Caco-2 (cell line): Measurements from ENCODE around the gene PDGFC. TPM values are rescaled to one million over a fixed set of nuclear protein-coding genes. Genes with fewer than 3 reads are reported as not detected.

ENCODE experiments used
- BruUV-seq: library from RNA; stranded (reverse); fragments of 400-500 nt; replicated peaks from 2 replicates; lab custom pipeline; 2021; lab: Mats Ljungman, UMichigan
- CTCF ChIA-PET: fragments of 300-600 bp; sonication (Branson Sonifier 250); formaldehyde crosslinking; loops from one replicate; lab custom pipeline; 2022; ENCODE audit warnings: antibody characterized with exemption; lab: Charles Lee
- POLR2A ChIA-PET: fragments of 300-600 bp; sonication (Branson Sonifier 250); formaldehyde crosslinking; loops from one replicate; lab custom pipeline; 2022; ENCODE audit warnings: antibody characterized with exemption; lab: Charles Lee
- DNase-seq, 2 experiments: peaks; one replicate each; pipeline versions ENCODE4 v3.0.0 to v3.0.0-alpha.2; 2020 to 2022
- H3K27me3 ChIP-seq: replicated peaks from 2 replicates; pipeline ENCODE4 v1.6.0; 2011; ENCODE audit warnings: low read length; ENCODE audit not compliant: control insufficient read depth, insufficient read depth
- H3K36me3 ChIP-seq: 2 replicates; pipeline ENCODE4 v1.5.1; 2011; ENCODE audit warnings: low read length; ENCODE audit not compliant: control insufficient read depth, insufficient read depth
- H3K4me1 ChIP-seq: fragments of 250-450 bp; sonication (Bioruptor Pico); 2 replicates; pipeline ENCODE4 v1.5.1; 2020; ENCODE audit warnings: mild to moderate bottlenecking
- H3K4me3 ChIP-seq: 2 replicates; pipeline ENCODE4 v1.5.1; 2011; ENCODE audit warnings: low read depth, mild to moderate bottlenecking, control low read depth, low read length
- H3K9me3 ChIP-seq: fragments of 250-450 bp; sonication (Bioruptor Pico); 2 replicates; pipeline ENCODE4 v1.5.1; 2020; ENCODE audit warnings: mild to moderate bottlenecking, moderate library complexity
- H3K27ac Mint-ChIP-seq: one replicate; pipeline ENCODE4 v1.8.0; 2022; ENCODE audit warnings: mixed read lengths; ENCODE audit not compliant: unreplicated experiment
- H3K27me3 Mint-ChIP-seq: one replicate; pipeline ENCODE4 v1.8.0; 2022; ENCODE audit warnings: mixed read lengths; ENCODE audit not compliant: insufficient read depth, unreplicated experiment
- H3K36me3 Mint-ChIP-seq: one replicate; pipeline ENCODE4 v1.8.0; 2022; ENCODE audit warnings: mild to moderate bottlenecking, mixed read lengths; ENCODE audit not compliant: insufficient read depth, unreplicated experiment
- H3K4me1 Mint-ChIP-seq: one replicate; pipeline ENCODE4 v1.8.0; 2022; ENCODE audit warnings: low read depth, mixed read lengths; ENCODE audit not compliant: unreplicated experiment
- H3K4me3 Mint-ChIP-seq: one replicate; pipeline ENCODE4 v1.8.0; 2022; ENCODE audit warnings: mild to moderate bottlenecking, moderate library complexity, mixed read lengths; ENCODE audit not compliant: unreplicated experiment
- H3K9me3 Mint-ChIP-seq: one replicate; pipeline ENCODE4 v1.8.0; 2022; ENCODE audit warnings: mixed read lengths; ENCODE audit not compliant: unreplicated experiment
- CTCF ChIP-seq, 2 experiments: fragments of 200-600 bp in 1 of 2; IDR thresholded peaks; 1 replicate in 1 of 2; 2 replicates in 1 of 2; pipeline versions ENCODE4 v1.5.1 to v1.8.0; 2011 to 2022; ENCODE audit warnings: antibody characterized with exemption in 1 of 2, control low read depth in 1 of 2, inconsistent platforms in 1 of 2, low read depth in 1 of 2, low read length in 1 of 2, mild to moderate bottlenecking in 1 of 2, moderate library complexity in 1 of 2; ENCODE audit not compliant: insufficient read depth in 1 of 2, severe bottlenecking in 1 of 2, unreplicated experiment in 1 of 2
- intact Hi-C: fragments of 100-400 bp; cut with micrococcal nuclease; formaldehyde crosslinking; loops from one replicate; pipeline ENCODE4 v1.10.0; 2022; ENCODE audit not compliant: unreplicated experiment
- total RNA-seq: library from RNA; stranded (reverse); gene quantifications from 2 replicates; pipeline ENCODE4 v1.2.3, GENCODE V29; 2022

The PDGFC gene
- total RNA-seq, 1 experiment from 2014 or later, result 9.5 TPM

GRCh38 chr4:156798438-156798837 is 173.2 kb downstream of the PDGFC start:
- POLR2A ChIA-PET, result no interaction called here
- no peaks in the 10 kb centered on the region for H3K36me3 ChIP-seq
- intact Hi-C loops, result no loop called here
- no peaks in the 10 kb centered on the region for H3K27me3 Mint-ChIP-seq
- BruUV-seq, result no TSS peak
- CTCF ChIA-PET, result no interaction called here
- H3K4me1 Mint-ChIP-seq, result no peaks in the 10 kb centered on the region
- H3K4me3 Mint-ChIP-seq, result no peak overlapping the region
- no peak for TF ChIP-seq CTCF (IDR thresholded peaks at IDR 0.05; ENCODE audit: insufficient read depth in 1 of 2, low read depth in 1 of 2, low read length in 1 of 2, severe bottlenecking in 1 of 2, unreplicated experiment in 1 of 2)
- no peaks in the 10 kb centered on the region for H3K9me3 ChIP-seq
- no peak for DNase-seq
- H3K4me3 ChIP-seq, result no peak overlapping the region
- H3K4me1 ChIP-seq, result no peaks in the 10 kb centered on the region
- no peaks in the 10 kb centered on the region for H3K9me3 Mint-ChIP-seq
- no peaks in the 10 kb centered on the region for H3K36me3 Mint-ChIP-seq
- H3K27me3 ChIP-seq, result no peaks in the 10 kb centered on the region
- H3K27ac Mint-ChIP-seq, result no peak overlapping the region

GRCh38 chr4:156797206-156797605 is 174.4 kb downstream of the PDGFC start:
- no peaks in the 10 kb centered on the region for H3K4me1 Mint-ChIP-seq
- no peaks in the 10 kb centered on the region for H3K9me3 ChIP-seq
- H3K27me3 Mint-ChIP-seq, result no peaks in the 10 kb centered on the region
- CTCF ChIA-PET, result no interaction called here
- BruUV-seq, result no TSS peak
- intact Hi-C loops, result no loop called here
- no peaks in the 10 kb centered on the region for H3K9me3 Mint-ChIP-seq
- H3K27ac Mint-ChIP-seq, result no peak overlapping the region
- H3K36me3 ChIP-seq, result no peaks in the 10 kb centered on the region
- no peaks in the 10 kb centered on the region for H3K27me3 ChIP-seq
- no peak overlapping the region for H3K4me3 ChIP-seq
- no peak for TF ChIP-seq CTCF (IDR thresholded peaks at IDR 0.05; ENCODE audit: insufficient read depth in 1 of 2, low read depth in 1 of 2, low read length in 1 of 2, severe bottlenecking in 1 of 2, unreplicated experiment in 1 of 2)
- H3K36me3 Mint-ChIP-seq, result no peaks in the 10 kb centered on the region
- no peak overlapping the region for H3K4me3 Mint-ChIP-seq
- no peak for DNase-seq
- POLR2A ChIA-PET, result no interaction called here
- H3K4me1 ChIP-seq, result 0 out of 2 replicates have a peak, but pooled peaks cover 2% of the 10 kb centered on the region

GRCh38 chr4:156795727-156796126 is 175.9 kb downstream of the PDGFC start:
- H3K9me3 Mint-ChIP-seq, result no peaks in the 10 kb centered on the region
- H3K27me3 ChIP-seq, result no peaks in the 10 kb centered on the region
- BruUV-seq, result no TSS peak
- no peak for DNase-seq
- H3K9me3 ChIP-seq, result no peaks in the 10 kb centered on the region
- no peaks in the 10 kb centered on the region for H3K36me3 Mint-ChIP-seq
- H3K4me3 ChIP-seq, result no peak overlapping the region
- H3K27ac Mint-ChIP-seq, result no peak overlapping the region
- H3K4me1 ChIP-seq, result 0 out of 2 replicates have a peak, but pooled peaks cover 4% of the 10 kb centered on the region
- ChIA-PET POLR2A (no interaction called here), CTCF (no interaction called here)
- H3K4me1 Mint-ChIP-seq, result no peaks in the 10 kb centered on the region
- no peaks in the 10 kb centered on the region for H3K36me3 ChIP-seq
- no peak overlapping the region for H3K4me3 Mint-ChIP-seq
- H3K27me3 Mint-ChIP-seq, result no peaks in the 10 kb centered on the region
- intact Hi-C loops, result no loop called here
- no peak for TF ChIP-seq CTCF (IDR thresholded peaks at IDR 0.05; ENCODE audit: insufficient read depth in 1 of 2, low read depth in 1 of 2, low read length in 1 of 2, severe bottlenecking in 1 of 2, unreplicated experiment in 1 of 2)
